GM19043 (cell line): ENCODE measurements around the gene TSSK6.

ENCODE experiments used
- ATAC-seq: cut with Tn5 transposase; IDR thresholded peaks from one replicate; pipeline ENCODE4 v1.9.1; 2021; ENCODE audit warnings: low read depth; ENCODE audit not compliant: unreplicated experiment

The TSSK6 gene

GRCh38 chr19:19545707-19546106 lies 30.4 kb upstream of the TSSK6 start:
- ATAC-seq: no peak

- no peak for ATAC-seq
Observed at GRCh38 chr19:19544954-19545591, 29.7 kb upstream of the TSSK6 start.

- no peak for ATAC-seq
Observed at GRCh38 chr19:19544257-19544953, 29.1 kb upstream of the TSSK6 start.

GRCh38 chr19:19543640-19544039 lies 28.3 kb upstream of the TSSK6 start:
- no peak for ATAC-seq

- no peak for ATAC-seq
Observed at GRCh38 chr19:19543101-19543500, 27.8 kb upstream of the TSSK6 start.

- no peak for ATAC-seq
Observed at GRCh38 chr19:19542507-19542906, 27.2 kb upstream of the TSSK6 start.

GRCh38 chr19:19541616-19542015 lies 26.3 kb upstream of the TSSK6 start:
- ATAC-seq: no peak

- no peak for ATAC-seq
Observed at GRCh38 chr19:19540715-19541515, 25.6 kb upstream of the TSSK6 start.

GRCh38 chr19:19540064-19540714 lies 24.8 kb upstream of the TSSK6 start:
- no peak for ATAC-seq

- no peak for ATAC-seq
Observed at GRCh38 chr19:19539698-19540063, 24.3 kb upstream of the TSSK6 start.

- no peak for ATAC-seq
Observed at GRCh38 chr19:19538785-19539166, 23.4 kb upstream of the TSSK6 start.

- ATAC-seq: no peak
Observed at GRCh38 chr19:19538061-19538784, 22.9 kb upstream of the TSSK6 start, which contains the start of gene CILP2. Gene CILP2 (plus strand): TSS chr19:19538265. CDS start chr19:19538350, 85 bp downstream.

- no peak for ATAC-seq
Observed at GRCh38 chr19:19537075-19538048, 22.0 kb upstream of the TSSK6 start.

- no peak for ATAC-seq
Observed at GRCh38 chr19:19535311-19536191, 20.2 kb upstream of the TSSK6 start.

- no peak for ATAC-seq
Observed at GRCh38 chr19:19534556-19535265, 19.4 kb upstream of the TSSK6 start.

GRCh38 chr19:19533841-19534240 lies 18.5 kb upstream of the TSSK6 start:
- no peak for ATAC-seq

- ATAC-seq: no peak
Observed at GRCh38 chr19:19532806-19533701, 17.7 kb upstream of the TSSK6 start.
